Neural progenitor cell (in vitro differentiated cells): ENCODE data around the gene KASH5. TPM values are rescaled to one million over a fixed set of nuclear protein-coding genes. Genes with fewer than 3 reads are reported as not detected.

ENCODE experiments used
- DNase-seq: peaks from one replicate; pipeline ENCODE4 v3.0.0-alpha.2; 2016; ENCODE audit warnings: low spot score
- H2AFZ ChIP-seq: fragments of 200-600 bp; sonication (generic); replicated peaks from 2 replicates; pipeline ENCODE4 v1.6.1; 2016; ENCODE audit warnings: antibody characterized with exemption
- H3F3A ChIP-seq: fragments of 200-600 bp; sonication (generic); 2 replicates; pipeline ENCODE4 v1.6.1; 2016; ENCODE audit warnings: antibody characterized with exemption, low read depth
- H3K27ac ChIP-seq: fragments of 200-600 bp; sonication (generic); 2 replicates; pipeline ENCODE4 v1.5.1; 2016; ENCODE audit warnings: mild to moderate bottlenecking
- H3K27me3 ChIP-seq: fragments of 200-600 bp; sonication (generic); 2 replicates; pipeline ENCODE4 v1.6.1; 2016; ENCODE audit warnings: mild to moderate bottlenecking, moderate library complexity
- H3K36me3 ChIP-seq: fragments of 200-600 bp; sonication (generic); 2 replicates; pipeline ENCODE4 v1.5.1; 2016
- H3K4me1 ChIP-seq: fragments of 200-600 bp; sonication (generic); 2 replicates; pipeline ENCODE4 v1.6.1; 2016; ENCODE audit warnings: mixed run types
- H3K4me2 ChIP-seq: fragments of 200-600 bp; sonication (generic); 2 replicates; pipeline ENCODE4 v1.6.1; 2016
- H3K4me3 ChIP-seq: fragments of 200-600 bp; sonication (generic); 2 replicates; pipeline ENCODE4 v1.5.1; 2016
- H3K79me2 ChIP-seq: fragments of 200-600 bp; sonication (generic); 2 replicates; pipeline ENCODE4 v1.6.1; 2016; ENCODE audit warnings: low read depth
- H3K9ac ChIP-seq: fragments of 200-600 bp; sonication (generic); 2 replicates; pipeline ENCODE4 v1.6.1; 2016
- H3K9me3 ChIP-seq: fragments of 200-600 bp; sonication (generic); 2 replicates; pipeline ENCODE4 v1.5.1; 2016; ENCODE audit warnings: low read depth
- H4K20me1 ChIP-seq: fragments of 200-600 bp; sonication (generic); 2 replicates; pipeline ENCODE4 v1.6.1; 2016; ENCODE audit warnings: low read depth
- H3K27ac Mint-ChIP-seq: 3 replicates; pipeline ENCODE4 v1.8.0; 2021; ENCODE audit warnings: mixed read lengths
- H3K27me3 Mint-ChIP-seq: 2 replicates; pipeline ENCODE4 v1.8.0; 2022; ENCODE audit warnings: low read depth, mild to moderate bottlenecking, inconsistent platforms, moderate library complexity, mixed read lengths; ENCODE audit not compliant: insufficient read depth
- H3K36me3 Mint-ChIP-seq: 3 replicates; pipeline ENCODE4 v1.8.0; 2021; ENCODE audit warnings: mixed read lengths
- H3K4me1 Mint-ChIP-seq: 3 replicates; pipeline ENCODE4 v1.8.0; 2021; ENCODE audit warnings: mixed read lengths
- H3K4me3 Mint-ChIP-seq: 3 replicates; pipeline ENCODE4 v1.8.0; 2021; ENCODE audit warnings: mild to moderate bottlenecking, moderate library complexity, mixed read lengths
- H3K9me3 Mint-ChIP-seq: 3 replicates; pipeline ENCODE4 v1.8.0; 2020; ENCODE audit warnings: mixed read lengths
- EZH2 ChIP-seq: fragments of 200-600 bp; sonication (generic); IDR thresholded peaks from 2 replicates; pipeline ENCODE4 v1.6.1; 2017; ENCODE audit warnings: antibody characterized with exemption, mild to moderate bottlenecking, moderate library complexity
- EZH2phosphoT487 ChIP-seq: fragments of 200-600 bp; sonication (generic); IDR thresholded peaks from 2 replicates; pipeline ENCODE4 v1.6.1; 2017; ENCODE audit warnings: antibody characterized with exemption
- total RNA-seq: library from RNA; depleted of rRNA; stranded (reverse); fragments of >200 nt; gene quantifications from 2 replicates; pipeline ENCODE4 v1.2.3, GENCODE V29; 2015; ENCODE audit warnings: low replicate concordance
- TF ChIP-seq, protein P1 (sequence below): fragments of 200-600 bp; sonication (generic); IDR thresholded peaks from 2 replicates; pipeline ENCODE4 v1.5.1; 2017; ENCODE audit warnings: antibody characterized with exemption, mild to moderate bottlenecking

The KASH5 gene
- total RNA-seq, 1 donor from 2014 or later = not detected

- no peak overlapping the region for H3K4me3 Mint-ChIP-seq
- TF ChIP-seq, protein P1, sequence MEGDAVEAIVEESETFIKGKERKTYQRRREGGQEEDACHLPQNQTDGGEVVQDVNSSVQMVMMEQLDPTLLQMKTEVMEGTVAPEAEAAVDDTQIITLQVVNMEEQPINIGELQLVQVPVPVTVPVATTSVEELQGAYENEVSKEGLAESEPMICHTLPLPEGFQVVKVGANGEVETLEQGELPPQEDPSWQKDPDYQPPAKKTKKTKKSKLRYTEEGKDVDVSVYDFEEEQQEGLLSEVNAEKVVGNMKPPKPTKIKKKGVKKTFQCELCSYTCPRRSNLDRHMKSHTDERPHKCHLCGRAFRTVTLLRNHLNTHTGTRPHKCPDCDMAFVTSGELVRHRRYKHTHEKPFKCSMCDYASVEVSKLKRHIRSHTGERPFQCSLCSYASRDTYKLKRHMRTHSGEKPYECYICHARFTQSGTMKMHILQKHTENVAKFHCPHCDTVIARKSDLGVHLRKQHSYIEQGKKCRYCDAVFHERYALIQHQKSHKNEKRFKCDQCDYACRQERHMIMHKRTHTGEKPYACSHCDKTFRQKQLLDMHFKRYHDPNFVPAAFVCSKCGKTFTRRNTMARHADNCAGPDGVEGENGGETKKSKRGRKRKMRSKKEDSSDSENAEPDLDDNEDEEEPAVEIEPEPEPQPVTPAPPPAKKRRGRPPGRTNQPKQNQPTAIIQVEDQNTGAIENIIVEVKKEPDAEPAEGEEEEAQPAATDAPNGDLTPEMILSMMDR = no peak
- TF ChIP-seq EZH2 (no peak), EZH2phosphoT487 (no peak)
- Histone ChIP-seq H3K79me2 (no peaks in the 10 kb centered on the region), H4K20me1 (no peaks in the 10 kb centered on the region), H3K27ac (no peak overlapping the region), H2AFZ (peak overlapping the region; percentile 80), H3K9me3 (no peaks in the 10 kb centered on the region), H3K27me3 (no peaks in the 10 kb centered on the region), H3K9ac (no peak overlapping the region), H3F3A (peaks cover 34% of the 10 kb centered on the region), H3K36me3 (no peaks in the 10 kb centered on the region), H3K4me1 (peaks cover 43% of the 10 kb centered on the region), H3K4me2 (no peak overlapping the region), H3K4me3 (no peak overlapping the region)
- H3K9me3 Mint-ChIP-seq = no peaks in the 10 kb centered on the region
- no peak overlapping the region for H3K27ac Mint-ChIP-seq
- DNase-seq = no peak
- no peaks in the 10 kb centered on the region for H3K36me3 Mint-ChIP-seq
- H3K4me1 Mint-ChIP-seq = peaks cover 50% of the 10 kb centered on the region
- peaks cover 16% of the 10 kb centered on the region for H3K27me3 Mint-ChIP-seq
Observed at GRCh38 chr19:49398931-49399330, 10.9 kb downstream of the KASH5 start.

GRCh38 chr19:49400029-49400428, 12.0 kb downstream of the KASH5 start:
- Mint-ChIP-seq H3K27me3 (peaks cover 18% of the 10 kb centered on the region), H3K36me3 (no peaks in the 10 kb centered on the region), H3K27ac (no peak overlapping the region), H3K9me3 (no peaks in the 10 kb centered on the region), H3K4me3 (no peak overlapping the region), H3K4me1 (peaks cover 53% of the 10 kb centered on the region)
- no peaks in the 10 kb centered on the region for H3K79me2 ChIP-seq
- H3F3A ChIP-seq = peaks cover 42% of the 10 kb centered on the region
- no peak overlapping the region for H3K27ac ChIP-seq
- no peaks in the 10 kb centered on the region for H3K27me3 ChIP-seq
- TF ChIP-seq EZH2phosphoT487 = no peak
- TF ChIP-seq, protein P1 = no peak
- no peak for TF ChIP-seq EZH2
- H4K20me1 ChIP-seq = no peaks in the 10 kb centered on the region
- H3K4me3 ChIP-seq = no peak overlapping the region
- H3K4me1 ChIP-seq = peaks cover 44% of the 10 kb centered on the region
- DNase-seq = no peak
- H3K9ac ChIP-seq = no peak overlapping the region
- no peaks in the 10 kb centered on the region for H3K36me3 ChIP-seq
- no peak overlapping the region for H2AFZ ChIP-seq
- H3K9me3 ChIP-seq = no peaks in the 10 kb centered on the region
- no peak overlapping the region for H3K4me2 ChIP-seq

- Mint-ChIP-seq H3K27ac (peak overlapping the region; percentile 97), H3K4me1 (peaks cover 42% of the 10 kb centered on the region), H3K36me3 (no peaks in the 10 kb centered on the region), H3K9me3 (no peaks in the 10 kb centered on the region), H3K27me3 (peaks cover 15% of the 10 kb centered on the region), H3K4me3 (peak overlapping the region; percentile 74)
- H3F3A ChIP-seq = peaks cover 36% of the 10 kb centered on the region
- H2AFZ ChIP-seq = no peak overlapping the region
- peak overlapping the region; percentile 68 for H3K4me2 ChIP-seq
- DNase-seq = peak; percentile 90
- peak overlapping the region; percentile 92 for H3K27ac ChIP-seq
- H3K4me1 ChIP-seq = peaks cover 28% of the 10 kb centered on the region
- no peaks in the 10 kb centered on the region for H4K20me1 ChIP-seq
- no peaks in the 10 kb centered on the region for H3K36me3 ChIP-seq
- H3K9me3 ChIP-seq = no peaks in the 10 kb centered on the region
- no peak overlapping the region for H3K4me3 ChIP-seq
- no peak overlapping the region for H3K9ac ChIP-seq
- H3K79me2 ChIP-seq = no peaks in the 10 kb centered on the region
- TF ChIP-seq EZH2 = no peak
- no peak for TF ChIP-seq EZH2phosphoT487
- TF ChIP-seq, protein P1 = no peak
- H3K27me3 ChIP-seq = no peaks in the 10 kb centered on the region
Observed at GRCh38 chr19:49403404-49404187, 15.5 kb downstream of the KASH5 start.
